HEK293T (cell line): ENCODE measurements around the gene CYP17A1.
A peak's percentile ranks its signal among the peaks of the same experiment; 100 is the strongest.

Source experiments
- CTCF ChIA-PET: fragments of 350-600 bp; formaldehyde crosslinking; extraction: SDS; loops from one replicate; lab custom pipeline; 2021; ENCODE audit warnings: antibody characterized with exemption, inconsistent platforms; lab: Yijun Ruan, JAX
- POLR2A ChIA-PET: fragments of 350-600 bp; formaldehyde crosslinking; extraction: SDS; loops from one replicate; lab custom pipeline; 2020; ENCODE audit warnings: antibody characterized with exemption, inconsistent platforms; lab: Yijun Ruan, JAX
- DNase-seq: peaks from one replicate; pipeline ENCODE4 v3.0.0; 2012; ENCODE audit warnings: mixed read lengths; ENCODE audit errors: extremely low spot score
- ARNT ChIP-seq: fragments of 450-650 bp; IDR thresholded peaks from 2 replicates; pipeline ENCODE4 v1.6.1; 2017; ENCODE audit warnings: mild to moderate bottlenecking
- BHLHE40 ChIP-seq: fragments of 450-650 bp; IDR thresholded peaks from 2 replicates; pipeline ENCODE4 v1.6.1; 2016; ENCODE audit warnings: mild to moderate bottlenecking, moderate library complexity, borderline replicate concordance
- CTBP1 ChIP-seq: fragments of 450-650 bp; IDR thresholded peaks from 2 replicates; pipeline ENCODE4 v1.6.1; 2016; ENCODE audit warnings: borderline replicate concordance
- ELF4 ChIP-seq: fragments of 450-650 bp; IDR thresholded peaks from 2 replicates; pipeline ENCODE4 v1.6.1; 2017; ENCODE audit warnings: antibody characterized with exemption
- FOXA1 ChIP-seq: fragments of 450-650 bp; IDR thresholded peaks from 2 replicates; pipeline ENCODE4 v1.6.1; 2016; ENCODE audit warnings: mild to moderate bottlenecking
- FOXK2 ChIP-seq: fragments of 450-650 bp; IDR thresholded peaks from 2 replicates; pipeline ENCODE4 v1.6.1; 2016; ENCODE audit warnings: mild to moderate bottlenecking
- FOXM1 ChIP-seq: fragments of 450-650 bp; IDR thresholded peaks from 2 replicates; pipeline ENCODE4 v1.6.1; 2017; ENCODE audit warnings: mild to moderate bottlenecking, borderline replicate concordance
- HDGF ChIP-seq: fragments of 450-650 bp; IDR thresholded peaks from 2 replicates; pipeline ENCODE4 v1.6.1; 2017; ENCODE audit warnings: antibody characterized with exemption, borderline replicate concordance
- L3MBTL2 ChIP-seq: fragments of 450-650 bp; conservative IDR thresholded peaks from 2 replicates; pipeline ENCODE4 v1.6.1; 2016; ENCODE audit warnings: mild to moderate bottlenecking
- LEF1 ChIP-seq: fragments of 450-650 bp; IDR thresholded peaks from 2 replicates; pipeline ENCODE4 v1.6.1; 2017; ENCODE audit warnings: mild to moderate bottlenecking, borderline replicate concordance
- NFRKB ChIP-seq: fragments of 450-650 bp; IDR thresholded peaks from 2 replicates; pipeline ENCODE4 v1.6.1; 2016; ENCODE audit warnings: mild to moderate bottlenecking, moderate library complexity
- PKNOX1 ChIP-seq: fragments of 450-650 bp; IDR thresholded peaks from 2 replicates; pipeline ENCODE4 v1.6.1; 2016
- SP1 ChIP-seq: fragments of 450-650 bp; IDR thresholded peaks from 2 replicates; pipeline ENCODE4 v1.6.1; 2017
- SUZ12 ChIP-seq: fragments of 450-650 bp; IDR thresholded peaks from 2 replicates; pipeline ENCODE4 v1.6.1; 2016; ENCODE audit warnings: mild to moderate bottlenecking
- TARDBP ChIP-seq: fragments of 450-650 bp; IDR thresholded peaks from 2 replicates; pipeline ENCODE4 v1.6.1; 2016
- ZNF384 ChIP-seq: fragments of 450-650 bp; IDR thresholded peaks from 2 replicates; pipeline ENCODE4 v1.6.1; 2016

Gene CYP17A1

GRCh38 chr10:102835007-102835482 lies 2.2 kb downstream of the CYP17A1 start:
- CTCF ChIA-PET = interaction anchor here (0.5 to 1.5 kb wide), 6 partner anchors 27 to 83 kb away, joined by 3 to 9 read pairs (median 4); no protein-coding TSS in a partner anchor
- POLR2A ChIA-PET = no interaction called here
- TF ChIP-seq FOXK2 (no peak), TARDBP (no peak), FOXM1 (no peak; the same call in 1 of the 2 replicates), ELF4 (no peak), ARNT (no peak), L3MBTL2 (no peak)
- peak; percentile 92 for DNase-seq

- TF ChIP-seq BHLHE40 (no peak), L3MBTL2 (no peak), ARNT (no peak), HDGF (no peak), NFRKB (no peak), FOXA1 (no peak), SUZ12 (no peak), ZNF384 (no peak), FOXK2 (no peak), SP1 (no peak), CTBP1 (no peak), PKNOX1 (no peak), LEF1 (no peak), FOXM1 (no peak)
- no peak for DNase-seq
- ChIA-PET CTCF (interaction anchor here (1.5 kb wide), 1 partner anchor 81 kb away, joined by 9 read pairs; no protein-coding TSS in a partner anchor), POLR2A (no interaction called here)
Observed at GRCh38 chr10:102834143-102834542, 3.1 kb downstream of the CYP17A1 start.

GRCh38 chr10:102832987-102833386 lies 4.2 kb downstream of the CYP17A1 start:
- POLR2A ChIA-PET = no interaction called here
- DNase-seq = no peak
- CTCF ChIA-PET = interaction anchor here (1.1 kb wide), 1 partner anchor 69 kb away, joined by 3 read pairs; no protein-coding TSS in a partner anchor
- TF ChIP-seq ZNF384 (no peak), SUZ12 (no peak), HDGF (no peak), FOXM1 (no peak), LEF1 (no peak), ELF4 (no peak), CTBP1 (no peak), FOXA1 (no peak), BHLHE40 (no peak), PKNOX1 (no peak), FOXK2 (no peak), SP1 (no peak), L3MBTL2 (no peak), NFRKB (no peak)

GRCh38 chr10:102832248-102832647 lies 5.0 kb downstream of the CYP17A1 start:
- ChIA-PET CTCF (interaction anchor here (1.1 kb wide), 1 partner anchor 70 kb away, joined by 3 read pairs; no protein-coding TSS in a partner anchor), POLR2A (no interaction called here)
- TF ChIP-seq SUZ12 (no peak), PKNOX1 (no peak), ARNT (no peak), FOXA1 (no peak), FOXM1 (no peak), CTBP1 (no peak), BHLHE40 (no peak), SP1 (no peak), FOXK2 (no peak), HDGF (no peak), NFRKB (no peak), ELF4 (no peak), ZNF384 (no peak), L3MBTL2 (no peak), LEF1 (no peak), TARDBP (no peak)
- no peak for DNase-seq

- ChIA-PET CTCF (interaction anchor here (1.1 kb wide), 1 partner anchor 70 kb away, joined by 9 read pairs; no protein-coding TSS in a partner anchor), POLR2A (interaction anchor here (1.1 kb wide), 1 partner anchor 117 kb away, joined by 3 read pairs; the partner anchor contains the start of gene ARL3)
- no peak for TF ChIP-seq FOXA1
- TF ChIP-seq FOXK2 = no peak
- no peak for TF ChIP-seq FOXM1
- TF ChIP-seq SUZ12 = no peak
- TF ChIP-seq ARNT = no peak
- no peak for TF ChIP-seq HDGF
- no peak for TF ChIP-seq LEF1
- TF ChIP-seq NFRKB = no peak
- TF ChIP-seq TARDBP = no peak
- no peak for TF ChIP-seq ZNF384
- TF ChIP-seq SP1 = no peak
- no peak for TF ChIP-seq ELF4
- no peak for TF ChIP-seq CTBP1
- TF ChIP-seq PKNOX1 = no peak
- TF ChIP-seq BHLHE40 = no peak
- no peak for DNase-seq
Observed at GRCh38 chr10:102831322-102832071, 5.7 kb downstream of the CYP17A1 start.
